Upper lobe of right lung (tissue), 1 donor: ENCODE measurements around the gene ARL5B. TPM values are rescaled to one million over a fixed set of nuclear protein-coding genes. Genes with fewer than 3 reads are reported as not detected.

Experiments used
- ATAC-seq: fragments of 200-7000 bp; cut with Tn5 transposase; one replicate; pipeline ENCODE4 v1.9.1; 2020; ENCODE audit warnings: mild to moderate bottlenecking, moderate library complexity
- DNase-seq: peaks from one replicate; pipeline ENCODE4 v3.0.0-alpha.2; 2020
- H3K27ac ChIP-seq: fragments of 200-600 bp; one replicate; pipeline ENCODE4 v1.8.0; 2022
- H3K27me3 ChIP-seq: fragments of 200-600 bp; one replicate; pipeline ENCODE4 v1.8.0; 2022; ENCODE audit warnings: mild to moderate bottlenecking
- H3K36me3 ChIP-seq: fragments of 200-600 bp; one replicate; pipeline ENCODE4 v1.8.0; 2022
- H3K4me1 ChIP-seq: fragments of 200-600 bp; one replicate; pipeline ENCODE4 v1.8.0; 2022
- H3K4me3 ChIP-seq: fragments of 200-600 bp; one replicate; pipeline ENCODE4 v1.8.0; 2022; ENCODE audit warnings: mild to moderate bottlenecking
- H3K9me3 ChIP-seq: fragments of 200-600 bp; one replicate; pipeline ENCODE4 v1.8.0; 2022
- intact Hi-C: fragments of 100-400 bp; cut with DNase I; formaldehyde crosslinking; loops from one replicate; pipeline ENCODE4 v1.11.0; 2022
- total RNA-seq: library from RNA; stranded (reverse); fragmentation: NEBNext Ultra II Directional; extraction: Animal tissue kit (Norgen Biotek cat#: 25700); gene quantifications from one replicate; pipeline ENCODE4 v1.2.1, GENCODE V29; 2021
- TF ChIP-seq, protein P1 (sequence below): fragments of 200-600 bp; IDR thresholded peaks from one replicate; pipeline ENCODE4 v1.8.0; 2022; ENCODE audit warnings: antibody characterized with exemption
- donor health status: DM: no; HTN: yes; CAD: no; lungs with severe emphysema.

The ARL5B gene
- total RNA-seq, 1 donor from 2014 or later: 11.5 TPM

- Histone ChIP-seq H3K9me3 (no peaks in the 10 kb centered on the region), H3K4me3 (no peak overlapping the region), H3K27me3 (no peaks in the 10 kb centered on the region), H3K36me3 (peaks cover 18% of the 10 kb centered on the region), H3K4me1 (peaks cover 31% of the 10 kb centered on the region), H3K27ac (no peak overlapping the region)
- TF ChIP-seq, protein P1, sequence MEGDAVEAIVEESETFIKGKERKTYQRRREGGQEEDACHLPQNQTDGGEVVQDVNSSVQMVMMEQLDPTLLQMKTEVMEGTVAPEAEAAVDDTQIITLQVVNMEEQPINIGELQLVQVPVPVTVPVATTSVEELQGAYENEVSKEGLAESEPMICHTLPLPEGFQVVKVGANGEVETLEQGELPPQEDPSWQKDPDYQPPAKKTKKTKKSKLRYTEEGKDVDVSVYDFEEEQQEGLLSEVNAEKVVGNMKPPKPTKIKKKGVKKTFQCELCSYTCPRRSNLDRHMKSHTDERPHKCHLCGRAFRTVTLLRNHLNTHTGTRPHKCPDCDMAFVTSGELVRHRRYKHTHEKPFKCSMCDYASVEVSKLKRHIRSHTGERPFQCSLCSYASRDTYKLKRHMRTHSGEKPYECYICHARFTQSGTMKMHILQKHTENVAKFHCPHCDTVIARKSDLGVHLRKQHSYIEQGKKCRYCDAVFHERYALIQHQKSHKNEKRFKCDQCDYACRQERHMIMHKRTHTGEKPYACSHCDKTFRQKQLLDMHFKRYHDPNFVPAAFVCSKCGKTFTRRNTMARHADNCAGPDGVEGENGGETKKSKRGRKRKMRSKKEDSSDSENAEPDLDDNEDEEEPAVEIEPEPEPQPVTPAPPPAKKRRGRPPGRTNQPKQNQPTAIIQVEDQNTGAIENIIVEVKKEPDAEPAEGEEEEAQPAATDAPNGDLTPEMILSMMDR: no peak
- ATAC-seq (no peak), DNase-seq (no peak)
- intact Hi-C loops: no loop called here
Observed at GRCh38 chr10:18664841-18665478, 5.7 kb downstream of the ARL5B start.

DNA sequence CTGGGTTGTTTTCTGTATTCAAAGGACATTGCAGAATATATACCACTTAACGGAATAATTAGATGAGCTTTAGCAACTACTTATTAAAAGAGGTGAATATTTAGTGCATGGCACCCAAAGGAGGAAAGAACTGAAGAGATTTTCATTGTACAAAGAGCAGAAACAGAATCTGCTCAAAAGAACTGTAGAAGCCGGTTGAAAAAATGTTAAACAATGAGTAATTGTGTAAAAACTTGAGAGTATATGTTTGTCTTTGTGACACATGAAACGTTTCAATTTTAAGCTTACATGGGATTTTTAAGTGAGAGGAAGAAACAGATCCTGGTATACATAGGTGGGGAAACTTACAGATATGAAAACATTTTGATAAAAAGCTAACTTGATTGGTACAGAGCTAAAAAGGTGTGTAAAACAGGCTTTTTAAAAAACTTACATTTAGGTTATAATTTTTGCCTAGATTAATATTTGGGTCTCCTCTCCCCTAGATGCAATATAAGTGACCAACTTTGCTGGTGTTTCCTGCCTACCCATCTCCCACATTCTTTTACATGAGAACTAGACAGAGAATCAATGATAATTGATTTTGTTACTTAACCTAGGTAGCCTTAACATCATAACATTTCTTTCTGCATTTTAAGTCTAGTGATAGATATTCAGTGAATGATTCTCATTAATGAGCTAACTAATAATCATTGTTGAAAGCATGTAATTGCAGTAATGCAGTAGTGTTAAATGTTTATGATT lies 6.8 kb downstream of the ARL5B start:
- no peak for ATAC-seq
- intact Hi-C loops: no loop called here
- Histone ChIP-seq H3K27me3 (no peaks in the 10 kb centered on the region), H3K27ac (no peak overlapping the region), H3K9me3 (no peaks in the 10 kb centered on the region), H3K4me3 (no peak overlapping the region), H3K4me1 (peaks cover 23% of the 10 kb centered on the region), H3K36me3 (peaks cover 29% of the 10 kb centered on the region)
- DNase-seq: no peak
- TF ChIP-seq, protein P1: no peak

- DNase-seq: no peak
- Histone ChIP-seq H3K27ac (no peak overlapping the region), H3K27me3 (no peaks in the 10 kb centered on the region), H3K9me3 (no peaks in the 10 kb centered on the region), H3K36me3 (peaks cover 37% of the 10 kb centered on the region), H3K4me1 (peaks cover 15% of the 10 kb centered on the region), H3K4me3 (no peak overlapping the region)
- intact Hi-C loops: no loop called here
- TF ChIP-seq, protein P1: no peak
- peak; percentile 43 for ATAC-seq
Observed at GRCh38 chr10:18666810-18667209, 7.6 kb downstream of the ARL5B start.

GRCh38 chr10:18668026-18668425 lies 8.8 kb downstream of the ARL5B start:
- peaks cover 8% of the 10 kb centered on the region for H3K4me1 ChIP-seq
- intact Hi-C loops: no loop called here
- H3K27ac ChIP-seq: no peak overlapping the region
- TF ChIP-seq, protein P1: no peak
- H3K27me3 ChIP-seq: no peaks in the 10 kb centered on the region
- no peak for ATAC-seq
- no peak overlapping the region for H3K4me3 ChIP-seq
- H3K36me3 ChIP-seq: peaks cover 47% of the 10 kb centered on the region
- no peak for DNase-seq
- no peaks in the 10 kb centered on the region for H3K9me3 ChIP-seq

DNA sequence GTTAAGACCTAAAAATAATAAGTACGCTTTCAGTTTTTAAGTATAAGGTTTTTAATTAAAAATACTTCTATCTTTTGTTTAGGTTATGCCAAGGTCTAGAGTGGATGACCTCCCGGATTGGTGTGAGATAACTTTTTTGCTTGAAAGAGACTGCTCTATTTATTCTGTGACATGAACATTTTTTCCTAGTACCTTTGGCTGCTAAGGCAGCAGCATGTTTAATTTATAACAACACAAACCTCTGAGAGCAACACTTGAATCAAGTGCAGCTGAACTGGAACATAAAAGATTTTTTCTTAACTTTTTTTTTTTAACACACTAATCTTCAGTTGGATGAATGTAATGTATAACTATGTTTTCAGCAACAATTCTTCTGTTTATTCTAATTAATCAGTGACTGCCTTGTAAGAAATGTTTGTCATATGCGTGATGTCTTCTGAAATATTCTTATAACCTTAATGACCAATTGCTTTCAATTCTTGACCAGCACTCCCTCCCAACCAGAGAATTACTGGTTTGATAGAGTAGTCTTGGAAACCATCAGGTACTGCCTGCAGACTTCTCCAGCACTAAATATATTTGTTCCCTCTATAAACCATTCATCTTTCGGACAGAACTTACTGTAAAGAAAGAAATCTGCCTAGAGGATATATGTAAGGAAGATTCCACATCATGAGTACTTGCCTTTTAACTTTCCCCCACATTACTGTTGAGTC lies 16.0 kb downstream of the ARL5B start:
- TF ChIP-seq, protein P1: no peak
- ATAC-seq: peak; percentile 31
- H3K36me3 ChIP-seq: peaks cover 57% of the 10 kb centered on the region

More for the DNA sequence above, 16.0 kb downstream of the ARL5B start:
- Histone ChIP-seq H3K4me1 (no peaks in the 10 kb centered on the region), H3K4me3 (no peak overlapping the region), H3K27ac (peak overlapping the region; percentile 39), H3K9me3 (no peaks in the 10 kb centered on the region), H3K27me3 (no peaks in the 10 kb centered on the region)
- intact Hi-C loops: no loop called here
- no peak for DNase-seq
